A673 (cell line): ENCODE data around the gene MYH10. TPM values are rescaled to one million over a fixed set of nuclear protein-coding genes. Genes with fewer than 3 reads are reported as not detected.

Experiments used
- BruUV-seq: library from RNA; stranded (reverse); fragments of 400-500 nt; replicated peaks from 2 replicates; lab custom pipeline; 2021; lab: Mats Ljungman, UMichigan
- CTCF ChIA-PET: fragments of 300-600 bp; sonication (Branson Sonifier 250); formaldehyde crosslinking; loops from one replicate; lab custom pipeline; 2022; ENCODE audit warnings: antibody characterized with exemption; lab: Charles Lee
- POLR2A ChIA-PET: fragments of 300-600 bp; sonication (Branson Sonifier 250); formaldehyde crosslinking; loops from one replicate; lab custom pipeline; 2022; ENCODE audit warnings: antibody characterized with exemption; ENCODE audit not compliant: low non-redundant PET; lab: Charles Lee
- DNase-seq: peaks from one replicate; pipeline ENCODE4 v3.0.0-alpha.2; 2015; ENCODE audit warnings: low spot score
- H3K27ac ChIP-seq: fragments of 200-600 bp; sonication (generic); 2 replicates; pipeline ENCODE4 v1.5.1; 2016; ENCODE audit warnings: mixed run types, low read depth, mild to moderate bottlenecking, mixed read lengths, antibody characterized with exemption, low read length; ENCODE audit not compliant: poor library complexity, severe bottlenecking
- H3K27me3 ChIP-seq: fragments of 200-600 bp; sonication (generic); replicated peaks from 2 replicates; pipeline ENCODE4 v1.6.1; 2017; ENCODE audit warnings: mixed run types, low read depth, mild to moderate bottlenecking, mixed read lengths, antibody characterized with exemption, low read length; ENCODE audit not compliant: insufficient read depth, poor library complexity
- H3K36me3 ChIP-seq: fragments of 200-600 bp; sonication (generic); 2 replicates; pipeline ENCODE4 v1.6.1; 2016; ENCODE audit warnings: mixed run types, mild to moderate bottlenecking, mixed read lengths, antibody characterized with exemption, low read length; ENCODE audit not compliant: insufficient read depth, poor library complexity, severe bottlenecking
- H3K4me1 ChIP-seq: fragments of 200-600 bp; sonication (generic); 2 replicates; pipeline ENCODE4 v1.6.1; 2017; ENCODE audit warnings: mixed run types, mild to moderate bottlenecking, mixed read lengths, antibody characterized with exemption, low read length; ENCODE audit not compliant: insufficient read depth, poor library complexity, severe bottlenecking
- H3K4me3 ChIP-seq: fragments of 200-600 bp; sonication (generic); 2 replicates; pipeline ENCODE4 v1.5.1; 2016; ENCODE audit warnings: low read depth, mixed run types, mild to moderate bottlenecking, mixed read lengths, low read length; ENCODE audit not compliant: poor library complexity, severe bottlenecking
- H3K9me3 ChIP-seq: fragments of 200-600 bp; sonication (generic); 2 replicates; pipeline ENCODE4 v1.6.1; 2016; ENCODE audit warnings: mixed run types, low read depth, mild to moderate bottlenecking, mixed read lengths, antibody characterized with exemption, low read length; ENCODE audit not compliant: poor library complexity, severe bottlenecking
- EZH2 ChIP-seq: fragments of 200-600 bp; sonication (generic); IDR thresholded peaks from 2 replicates; pipeline ENCODE4 v1.6.1; 2017; ENCODE audit warnings: borderline replicate concordance, low read depth, mild to moderate bottlenecking, mixed read lengths, antibody characterized with exemption, low read length; ENCODE audit not compliant: poor library complexity, severe bottlenecking
- intact Hi-C: fragments of 100-400 bp; cut with micrococcal nuclease; formaldehyde crosslinking; loops from one replicate; pipeline ENCODE4 v1.10.0; 2022; ENCODE audit not compliant: unreplicated experiment
- total RNA-seq: library from RNA; stranded (reverse); gene quantifications from 2 replicates; pipeline ENCODE4 v1.2.3, GENCODE V29; 2021
- TF ChIP-seq, protein P1 (sequence below): fragments of 300-800, 200-600 bp; sonication (generic); conservative IDR thresholded peaks from 2 replicates; pipeline ENCODE4 v1.5.1; 2017; ENCODE audit warnings: low read depth, mild to moderate bottlenecking, antibody characterized with exemption, low read length, moderate library complexity, mixed read lengths

MYH10 gene
- total RNA-seq, 1 experiment from 2014 or later: 129 TPM

DNA sequence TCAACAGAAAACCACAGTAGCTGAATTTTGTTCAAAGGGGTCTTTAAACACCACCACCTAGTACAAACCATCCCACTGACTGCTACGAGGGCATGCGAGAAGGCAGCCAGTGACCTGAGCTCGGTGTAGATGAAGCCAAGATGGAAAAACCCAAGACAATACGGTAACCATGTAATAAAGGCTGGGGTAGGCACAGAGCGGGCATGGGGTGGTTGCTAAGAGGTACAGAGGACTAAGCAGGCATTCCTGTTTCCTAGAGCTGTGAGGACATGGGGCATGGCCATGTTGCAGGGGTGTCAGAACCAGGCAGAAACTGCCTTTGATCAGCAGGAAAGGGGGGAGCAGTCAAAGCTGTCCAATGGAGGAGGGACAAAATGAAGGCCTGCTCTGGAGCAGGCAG lies 142.8 kb downstream of the MYH10 start:
- Histone ChIP-seq H3K27me3 (no peaks in the 10 kb centered on the region), H3K36me3 (peaks cover 90% of the 10 kb centered on the region), H3K4me3 (no peak overlapping the region), H3K4me1 (no peaks in the 10 kb centered on the region), H3K27ac (no peak overlapping the region), H3K9me3 (peaks cover 8% of the 10 kb centered on the region)
- ChIA-PET CTCF (no interaction called here), POLR2A (no interaction called here)
- TF ChIP-seq, protein P1, sequence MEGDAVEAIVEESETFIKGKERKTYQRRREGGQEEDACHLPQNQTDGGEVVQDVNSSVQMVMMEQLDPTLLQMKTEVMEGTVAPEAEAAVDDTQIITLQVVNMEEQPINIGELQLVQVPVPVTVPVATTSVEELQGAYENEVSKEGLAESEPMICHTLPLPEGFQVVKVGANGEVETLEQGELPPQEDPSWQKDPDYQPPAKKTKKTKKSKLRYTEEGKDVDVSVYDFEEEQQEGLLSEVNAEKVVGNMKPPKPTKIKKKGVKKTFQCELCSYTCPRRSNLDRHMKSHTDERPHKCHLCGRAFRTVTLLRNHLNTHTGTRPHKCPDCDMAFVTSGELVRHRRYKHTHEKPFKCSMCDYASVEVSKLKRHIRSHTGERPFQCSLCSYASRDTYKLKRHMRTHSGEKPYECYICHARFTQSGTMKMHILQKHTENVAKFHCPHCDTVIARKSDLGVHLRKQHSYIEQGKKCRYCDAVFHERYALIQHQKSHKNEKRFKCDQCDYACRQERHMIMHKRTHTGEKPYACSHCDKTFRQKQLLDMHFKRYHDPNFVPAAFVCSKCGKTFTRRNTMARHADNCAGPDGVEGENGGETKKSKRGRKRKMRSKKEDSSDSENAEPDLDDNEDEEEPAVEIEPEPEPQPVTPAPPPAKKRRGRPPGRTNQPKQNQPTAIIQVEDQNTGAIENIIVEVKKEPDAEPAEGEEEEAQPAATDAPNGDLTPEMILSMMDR: no peak
- no peak for TF ChIP-seq EZH2
- DNase-seq: no peak
- no TSS peak for BruUV-seq
- intact Hi-C loops: no loop called here

DNA sequence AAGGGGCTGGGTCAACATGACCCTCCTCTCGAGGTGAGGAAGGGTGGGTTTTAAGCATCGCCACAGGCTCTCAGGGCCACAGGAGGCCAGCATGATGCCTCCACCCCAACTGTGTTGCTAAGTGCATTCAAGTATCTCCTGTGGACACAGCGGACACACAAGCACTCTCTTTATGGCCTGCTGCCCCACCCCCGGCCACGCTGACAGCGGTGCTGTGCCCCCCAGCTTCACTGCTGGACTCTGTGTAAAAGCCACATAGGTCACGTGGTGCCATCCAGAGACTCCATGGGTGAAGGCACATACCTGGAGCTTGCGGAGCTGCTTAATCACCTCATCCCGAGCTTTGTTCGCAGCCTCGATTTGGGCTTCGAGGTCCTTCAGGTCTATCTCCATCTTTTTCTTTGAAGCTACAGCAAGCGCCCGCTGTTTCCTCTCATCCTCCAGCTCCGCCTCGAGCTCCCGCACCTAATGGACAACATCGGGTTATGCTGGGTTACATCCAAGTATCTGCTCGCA lies 143.3 kb downstream of the MYH10 start:
- BruUV-seq: no TSS peak
- Histone ChIP-seq H3K4me1 (no peaks in the 10 kb centered on the region), H3K4me3 (no peak overlapping the region), H3K9me3 (peaks cover 8% of the 10 kb centered on the region), H3K27ac (no peak overlapping the region), H3K36me3 (peaks cover 90% of the 10 kb centered on the region), H3K27me3 (no peaks in the 10 kb centered on the region)
- DNase-seq: no peak
- intact Hi-C loops: no loop called here
- TF ChIP-seq, protein P1: no peak
- TF ChIP-seq EZH2: no peak
- ChIA-PET POLR2A (no interaction called here), CTCF (no interaction called here)

DNA sequence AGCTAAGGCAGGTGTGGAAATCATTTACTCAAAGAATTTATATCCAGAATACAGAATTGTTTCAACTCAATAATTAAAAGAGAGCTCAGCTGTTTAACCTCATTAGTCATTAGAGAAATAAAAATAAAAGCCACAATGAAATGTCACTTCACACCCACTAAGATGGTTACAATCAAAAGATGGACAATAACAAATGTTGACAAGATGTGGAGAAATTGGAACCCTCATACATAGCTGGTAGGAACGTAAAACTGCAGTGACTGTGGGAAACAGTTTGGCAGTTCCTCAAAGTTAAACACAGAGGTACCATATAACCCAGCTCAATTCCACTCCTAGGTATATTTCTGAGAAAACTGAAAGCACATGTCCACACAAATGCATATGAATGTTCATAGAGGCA lies 145.0 kb downstream of the MYH10 start:
- POLR2A ChIA-PET: interaction anchor here (0.6 kb wide), 1 partner anchor 15 kb away, joined by 10 read pairs; no protein-coding TSS in a partner anchor
- no TSS peak for BruUV-seq
- CTCF ChIA-PET: no interaction called here
- no peak overlapping the region for H3K27ac ChIP-seq
- no peak for DNase-seq
- H3K4me3 ChIP-seq: no peak overlapping the region
- TF ChIP-seq, protein P1: no peak
- no peak for TF ChIP-seq EZH2
- no peaks in the 10 kb centered on the region for H3K4me1 ChIP-seq
- H3K27me3 ChIP-seq: no peaks in the 10 kb centered on the region
- peaks cover 88% of the 10 kb centered on the region for H3K36me3 ChIP-seq
- intact Hi-C loops: no loop called here
- H3K9me3 ChIP-seq: peaks cover 8% of the 10 kb centered on the region
